SK-MEL-5 (cell line): ENCODE results near the gene GRXCR1. TPM values are rescaled to one million over a fixed set of nuclear protein-coding genes. Genes with fewer than 3 reads are reported as not detected.
A peak's percentile ranks its signal among the peaks of the same experiment; 100 is the strongest.

Experiments
- DNase-seq: peaks from one replicate; pipeline ENCODE4 v3.0.0-alpha.2; 2016; ENCODE audit warnings: low read depth, low spot score
- in situ Hi-C: cut with HindIII; loops from 2 replicates; pipeline ENCODE4 v1.10.0; 2016; ENCODE audit warnings: low sequenced_read_pairs, high pct_unique_total_duplicates, low pct_unique_long_range_greater_than_20kb
- total RNA-seq: library from RNA; depleted of rRNA; stranded (reverse); fragments of >200 nt; shearing (Covaris generic); gene quantifications from 2 replicates; pipeline ENCODE4 v1.2.3, GENCODE V29; 2014

GRXCR1 gene
- total RNA-seq, 1 experiment from 2014 or later: not detected

- in situ Hi-C loops: no loop called here
- no peak for DNase-seq
Observed at GRCh38 chr4:42915484-42915883, 23.0 kb downstream of the GRXCR1 start.

GRCh38 chr4:42917296-42917695, 24.8 kb downstream of the GRXCR1 start:
- in situ Hi-C loops: no loop called here
- DNase-seq: no peak

- no peak for DNase-seq
- in situ Hi-C loops: no loop called here
Observed at GRCh38 chr4:42923431-42923830, 30.9 kb downstream of the GRXCR1 start.

GRCh38 chr4:42925921-42926320, 33.4 kb downstream of the GRXCR1 start:
- in situ Hi-C loops: no loop called here
- DNase-seq: no peak

GRCh38 chr4:42927946-42928345, 35.4 kb downstream of the GRXCR1 start:
- no peak for DNase-seq
- in situ Hi-C loops: no loop called here

- in situ Hi-C loops: no loop called here
- no peak for DNase-seq
Observed at GRCh38 chr4:42928582-42928981, 36.1 kb downstream of the GRXCR1 start.

- in situ Hi-C loops: no loop called here
- DNase-seq: no peak
Observed at GRCh38 chr4:42942216-42942615, 49.7 kb downstream of the GRXCR1 start.

GRCh38 chr4:42945874-42946273, 53.4 kb downstream of the GRXCR1 start:
- DNase-seq: no peak
- in situ Hi-C loops: no loop called here

GRCh38 chr4:42953321-42953720, 60.8 kb downstream of the GRXCR1 start:
- peak; percentile 4 for DNase-seq
- in situ Hi-C loops: no loop called here

GRCh38 chr4:42954963-42955669, 62.6 kb downstream of the GRXCR1 start:
- in situ Hi-C loops: no loop called here
- DNase-seq: no peak

- in situ Hi-C loops: no loop called here
- DNase-seq: no peak
Observed at GRCh38 chr4:42955746-42956505, 63.4 kb downstream of the GRXCR1 start.

GRCh38 chr4:42965326-42965725, 72.8 kb downstream of the GRXCR1 start:
- in situ Hi-C loops: no loop called here
- no peak for DNase-seq

- in situ Hi-C loops: no loop called here
- no peak for DNase-seq
Observed at GRCh38 chr4:42985976-42986375, 93.5 kb downstream of the GRXCR1 start.

- DNase-seq: peak; percentile 54
- in situ Hi-C loops: no loop called here
Observed at GRCh38 chr4:42995343-42995944, 102.9 kb downstream of the GRXCR1 start.

- in situ Hi-C loops: no loop called here
- no peak for DNase-seq
Observed at GRCh38 chr4:43008793-43009192, 116.3 kb downstream of the GRXCR1 start.

GRCh38 chr4:43014256-43014655, 121.7 kb downstream of the GRXCR1 start:
- DNase-seq: no peak
- in situ Hi-C loops: no loop called here

- in situ Hi-C loops: no loop called here
Observed at GRCh38 chr4:43041632-43042031, 149.1 kb downstream of the GRXCR1 start.

GRCh38 chr4:43047058-43047457, 154.5 kb downstream of the GRXCR1 start:
- DNase-seq: no peak
- in situ Hi-C loops: no loop called here

More at GRCh38 chr4:43041632-43042031, 149.1 kb downstream of the GRXCR1 start:
- no peak for DNase-seq

GRCh38 chr4:43048570-43048969, 156.1 kb downstream of the GRXCR1 start:
- DNase-seq: peak; percentile 13
- in situ Hi-C loops: no loop called here
